ENCODE data around the gene HNRNPL. TPM values are rescaled to one million over a fixed set of nuclear protein-coding genes. Genes with fewer than 3 reads are reported as not detected.

The HNRNPL gene
- polyA plus RNA-seq, 3 donors: 51.9 to 234 (median 58.7) TPM

DNA sequence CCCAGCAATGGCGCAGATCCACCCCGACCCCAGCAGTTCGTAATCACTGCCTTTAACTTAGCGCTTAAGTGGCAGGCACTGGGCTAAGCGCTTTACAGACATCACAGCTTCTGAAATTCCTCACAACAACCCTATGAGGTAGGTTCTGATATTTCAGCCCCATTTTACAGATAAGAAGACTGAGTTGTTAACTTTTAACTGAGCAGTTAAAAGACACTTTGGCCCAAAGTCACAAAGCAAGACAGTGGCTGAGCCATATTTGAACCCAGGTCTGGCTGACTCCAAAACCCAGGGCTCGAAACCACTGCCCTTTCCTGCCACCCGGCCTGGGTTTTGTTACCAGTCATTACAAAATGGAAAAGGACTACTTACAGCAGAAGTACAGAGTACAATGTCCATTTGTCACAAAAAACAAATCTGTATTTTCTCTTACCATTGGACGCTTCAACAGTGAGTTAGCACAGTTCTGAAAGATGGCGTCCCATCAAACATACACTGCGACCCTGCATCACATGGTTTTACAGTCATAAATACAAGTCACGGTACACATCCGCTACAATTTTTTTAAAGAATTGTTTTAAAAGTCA lies 8.5 kb downstream of the HNRNPL start:
- TF ChIP-seq, protein P1, sequence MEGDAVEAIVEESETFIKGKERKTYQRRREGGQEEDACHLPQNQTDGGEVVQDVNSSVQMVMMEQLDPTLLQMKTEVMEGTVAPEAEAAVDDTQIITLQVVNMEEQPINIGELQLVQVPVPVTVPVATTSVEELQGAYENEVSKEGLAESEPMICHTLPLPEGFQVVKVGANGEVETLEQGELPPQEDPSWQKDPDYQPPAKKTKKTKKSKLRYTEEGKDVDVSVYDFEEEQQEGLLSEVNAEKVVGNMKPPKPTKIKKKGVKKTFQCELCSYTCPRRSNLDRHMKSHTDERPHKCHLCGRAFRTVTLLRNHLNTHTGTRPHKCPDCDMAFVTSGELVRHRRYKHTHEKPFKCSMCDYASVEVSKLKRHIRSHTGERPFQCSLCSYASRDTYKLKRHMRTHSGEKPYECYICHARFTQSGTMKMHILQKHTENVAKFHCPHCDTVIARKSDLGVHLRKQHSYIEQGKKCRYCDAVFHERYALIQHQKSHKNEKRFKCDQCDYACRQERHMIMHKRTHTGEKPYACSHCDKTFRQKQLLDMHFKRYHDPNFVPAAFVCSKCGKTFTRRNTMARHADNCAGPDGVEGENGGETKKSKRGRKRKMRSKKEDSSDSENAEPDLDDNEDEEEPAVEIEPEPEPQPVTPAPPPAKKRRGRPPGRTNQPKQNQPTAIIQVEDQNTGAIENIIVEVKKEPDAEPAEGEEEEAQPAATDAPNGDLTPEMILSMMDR (IDR thresholded peaks at IDR 0.05): no peak
- Histone ChIP-seq H4K20me1 (ENCODE audit: insufficient read depth, low read length) (peaks cover 99% of the 10 kb centered on the region), H3K79me2 (ENCODE audit: insufficient read depth, low read length) (peaks cover 60% of the 10 kb centered on the region), H3K27ac (ENCODE audit: low read depth in 1 of 2, low read length in 2 of 2) (peak overlapping the region in 1 of 2 donors; percentile 6), H3K9ac (ENCODE audit: insufficient read depth, low read length, poor library complexity, severe bottlenecking) (no peak overlapping the region), H3K9me3 (replicated peaks in 1 of 2; ENCODE audit: control insufficient read depth in 1 of 2, insufficient read depth in 1 of 2, low read length in 2 of 2) (no peaks in the 10 kb centered on the region), H3K4me2 (replicated peaks; ENCODE audit: extremely low read depth, low read length, poor library complexity, severe bottlenecking) (no peak overlapping the region), H3K36me3 (replicated peaks in 1 of 2; ENCODE audit: control insufficient read depth in 1 of 2, insufficient read depth in 2 of 2, low read length in 2 of 2) (peaks cover 98 to 100% of the 10 kb centered on the region in 2 donors), H3K4me1 (ENCODE audit: control insufficient read depth in 1 of 2, insufficient read depth in 2 of 2, low read length in 2 of 2) (no peaks in the 10 kb centered on the region), H3K27me3 (ENCODE audit: control insufficient read depth in 2 of 2, insufficient read depth in 2 of 2, low read length in 2 of 2) (no peaks in the 10 kb centered on the region), H3K4me3 (replicated peaks in 1 of 3; ENCODE audit: low read depth in 2 of 3, low read length in 3 of 3) (no peak overlapping the region), H2AFZ (ENCODE audit: insufficient read depth, low read depth, low read length, poor library complexity, severe bottlenecking) (no peak overlapping the region)
- H3K27ac Mint-ChIP-seq: peak overlapping the region in 2 of 7 donors; percentile 7 to 45
- intact Hi-C loops (cut with micrococcal nuclease): no loop called here
- WGBS (ENCODE audit: insufficient coverage): 97% methylated on average over 3 of the region's 12 CpGs
- peaks cover 0 to 2% (median 0%) of the 10 kb centered on the region in 3 donors for H3K27me3 Mint-ChIP-seq (ENCODE audit: low read depth in 3 of 3)
- H3K4me3 Mint-ChIP-seq: no peak overlapping the region
- no peaks in the 10 kb centered on the region for H3K9me3 Mint-ChIP-seq
- no peak for DNase-seq
- no peaks in the 10 kb centered on the region for H3K4me1 Mint-ChIP-seq
- H3K36me3 Mint-ChIP-seq: peaks cover 99 to 100% of the 10 kb centered on the region in 2 donors

- peaks cover 98 to 100% of the 10 kb centered on the region in 2 donors for H3K36me3 ChIP-seq (replicated peaks in 1 of 2; ENCODE audit: control insufficient read depth in 1 of 2, insufficient read depth in 2 of 2, low read length in 2 of 2)
- no peak overlapping the region for H3K27ac ChIP-seq (ENCODE audit: low read depth in 1 of 2, low read length in 2 of 2)
- intact Hi-C loops (cut with micrococcal nuclease): no loop called here
- no peak overlapping the region for H3K4me3 ChIP-seq (replicated peaks in 1 of 3; ENCODE audit: low read depth in 2 of 3, low read length in 3 of 3)
- H3K27me3 ChIP-seq (ENCODE audit: control insufficient read depth in 2 of 2, insufficient read depth in 2 of 2, low read length in 2 of 2): no peaks in the 10 kb centered on the region
- no peak overlapping the region for H2AFZ ChIP-seq (ENCODE audit: insufficient read depth, low read depth, low read length, poor library complexity, severe bottlenecking)
- 100% methylated on average over 5 of the region's 5 CpGs for WGBS (ENCODE audit: insufficient coverage)
- peaks cover 92% of the 10 kb centered on the region for H4K20me1 ChIP-seq (ENCODE audit: insufficient read depth, low read length)
- TF ChIP-seq, protein P1 (IDR thresholded peaks at IDR 0.05): no peak
- Mint-ChIP-seq H3K9me3 (no peaks in the 10 kb centered on the region), H3K36me3 (peaks cover 96 to 100% of the 10 kb centered on the region in 2 donors), H3K4me1 (no peaks in the 10 kb centered on the region), H3K27me3 (ENCODE audit: low read depth in 3 of 3) (peaks cover 0 to 2% (median 0%) of the 10 kb centered on the region in 3 donors), H3K27ac (peak overlapping the region in 4 of 7 donors; percentile 26 to 75 (median 53)), H3K4me3 (no peak overlapping the region)
- H3K4me2 ChIP-seq (replicated peaks; ENCODE audit: extremely low read depth, low read length, poor library complexity, severe bottlenecking): no peak overlapping the region
- H3K79me2 ChIP-seq (ENCODE audit: insufficient read depth, low read length): peaks cover 53% of the 10 kb centered on the region
- H3K9me3 ChIP-seq (replicated peaks in 1 of 2; ENCODE audit: control insufficient read depth in 1 of 2, insufficient read depth in 1 of 2, low read length in 2 of 2): no peaks in the 10 kb centered on the region
- H3K4me1 ChIP-seq (ENCODE audit: control insufficient read depth in 1 of 2, insufficient read depth in 2 of 2, low read length in 2 of 2): no peaks in the 10 kb centered on the region
- no peak overlapping the region for H3K9ac ChIP-seq (ENCODE audit: insufficient read depth, low read length, poor library complexity, severe bottlenecking)
- DNase-seq: no peak
These were observed 9.2 kb downstream of the HNRNPL start for GRCh38 chr19:38840583-38840968.
